Body of pancreas (tissue), 4 donors: ENCODE measurements around the gene RAD51B. TPM values are rescaled to one million over a fixed set of nuclear protein-coding genes. Genes with fewer than 3 reads are reported as not detected.
A peak's percentile ranks its signal among the peaks of the same experiment; 100 is the strongest.

Experiments
- ATAC-seq: fragments of 150-250 bp; one replicate; pipeline ENCODE4 v1.9.1; 2016
- DNase-seq, 4 donors: peaks; one replicate each; pipeline ENCODE4 v3.0.0-alpha.2; 2019
- H3K27ac ChIP-seq, 4 donors: fragments of 200-600 bp; sonication (generic); 1 replicate in 3 of 4; 2 replicates in 1 of 4; pipeline versions ENCODE4 v1.5.1 to v1.6.1; 2016 to 2019; ENCODE audit warnings: mild to moderate bottlenecking in 1 of 4, mixed read lengths in 1 of 4, moderate library complexity in 1 of 4
- H3K27me3 ChIP-seq, 2 donors: fragments of 200-600 bp; sonication (generic); one replicate each; pipeline ENCODE4 v1.6.0; 2016; ENCODE audit warnings: mild to moderate bottlenecking in 1 of 2
- H3K36me3 ChIP-seq, 2 donors: fragments of 200-600 bp; sonication (generic); replicated peaks in 1 of 2; 2 replicates each; pipeline ENCODE4 v1.5.1; 2016; ENCODE audit warnings: low read depth in 2 of 2; ENCODE audit not compliant: insufficient read depth in 1 of 2
- H3K4me1 ChIP-seq: fragments of 200-600 bp; sonication (generic); one replicate; pipeline ENCODE4 v1.6.0; 2016
- H3K4me3 ChIP-seq, 2 donors: fragments of 200-600 bp; sonication (generic); 1 replicate in 1 of 2; 2 replicates in 1 of 2; pipeline ENCODE4 v1.5.1; 2016 to 2019
- H3K9me3 ChIP-seq, 3 donors: fragments of 200-600 bp; sonication (generic); 1 replicate in 2 of 3; 2 replicates in 1 of 3; pipeline ENCODE4 v1.5.1; 2016
- POLR2A ChIP-seq, 3 donors: fragments of 450-650 bp; IDR thresholded peaks; one replicate each; pipeline ENCODE4 v1.6.1; 2016; ENCODE audit warnings: antibody characterized with exemption in 3 of 3, mild to moderate bottlenecking in 2 of 3
- WGBS, 2 donors: methylation state at CpG; one replicate each; pipeline ENCODE4 v1.1.5; 2017; 5-methylcytosine and 5-hydroxymethylcytosine counted together
- intact Hi-C: fragments of 100-400 bp; cut with DNase I; formaldehyde crosslinking; loops from one replicate; pipeline ENCODE4 v1.15.1; 2023
- total RNA-seq, 2 donors: library from RNA; depleted of rRNA; stranded (reverse); fragments of >200 nt; gene quantifications; one replicate each; pipeline ENCODE4 v1.1.0, GENCODE V29; 2016
- TF ChIP-seq, protein P1 (sequence below), 7 experiments: fragments of 450-650 bp in 4 of 7; fragments of 200-600 bp in 3 of 7; sonication (generic) in 3 of 7; IDR thresholded peaks; one replicate each; pipeline ENCODE4 v1.5.1; 2016 to 2019; ENCODE audit warnings: antibody characterized with exemption in 7 of 7

The RAD51B gene
- total RNA-seq, 2 donors from 2014 or later: 12.2 to 29.6 TPM

DNA sequence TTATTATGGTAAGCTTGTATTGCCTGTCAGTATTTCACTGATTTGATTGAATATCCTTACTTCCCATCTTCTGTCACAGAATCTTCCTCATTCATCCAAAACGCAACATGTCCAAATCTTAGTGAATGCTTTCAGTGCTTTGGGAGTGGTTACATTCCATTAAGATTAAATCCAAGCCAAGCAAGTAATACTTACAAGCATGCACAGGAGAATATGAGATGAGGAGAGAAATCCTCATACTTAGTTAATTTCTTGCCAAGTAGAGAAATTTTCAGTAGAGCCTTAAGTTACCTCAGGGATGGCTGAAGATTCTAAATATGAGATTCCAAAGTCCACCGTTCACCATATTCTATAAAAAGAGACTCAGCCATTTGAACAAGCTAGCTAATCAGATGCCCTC lies 316.0 kb downstream of the RAD51B start:
- WGBS, 2 donors: 69 to 78% methylated on average over 2 of the region's 2 CpGs
- Histone ChIP-seq H3K27ac (no peak overlapping the region), H3K4me1 (peaks cover 34% of the 10 kb centered on the region)

DNA sequence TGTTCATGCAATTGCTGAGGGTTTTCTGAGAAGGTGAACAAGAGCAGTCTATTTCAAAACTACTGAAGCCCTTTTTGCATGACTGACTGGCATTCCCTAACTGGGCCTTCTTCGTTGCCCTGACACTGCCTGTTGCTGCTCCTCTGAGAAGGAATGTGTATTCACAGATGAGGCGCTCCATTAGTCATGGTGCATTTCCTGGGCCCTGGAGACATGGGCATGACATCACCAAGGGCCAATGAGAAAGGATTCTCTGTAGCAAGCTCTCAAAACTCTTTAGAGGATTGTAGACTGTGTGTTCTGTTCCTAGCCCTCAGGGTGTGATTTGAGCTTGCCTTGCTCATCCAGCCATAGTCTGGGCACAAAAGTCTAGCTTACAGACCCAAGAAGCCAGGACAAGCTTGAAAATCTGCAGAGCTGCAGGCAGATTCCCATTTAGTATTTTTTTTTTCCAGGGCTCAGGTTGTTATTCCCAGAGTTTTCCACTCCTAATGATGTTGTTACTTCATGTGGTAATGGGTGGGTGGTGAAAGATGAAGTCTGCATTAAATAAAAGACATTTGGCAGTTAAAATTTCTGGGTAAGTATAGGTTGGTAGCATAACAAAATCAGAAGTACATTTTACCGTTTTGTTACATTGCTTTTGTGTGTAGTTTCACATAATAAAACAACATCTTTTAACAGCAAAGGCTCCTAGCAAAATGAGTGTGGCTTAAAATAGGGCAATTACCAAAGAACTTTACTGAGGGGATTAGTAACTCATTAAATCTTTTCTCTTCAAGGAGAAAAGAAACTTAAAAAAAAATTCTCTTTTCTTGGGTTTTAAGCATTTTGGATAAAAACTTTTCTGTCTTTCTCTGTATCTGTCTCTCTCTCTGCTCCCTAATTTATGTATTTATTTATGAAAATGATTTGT lies 318.4 kb downstream of the RAD51B start:
- intact Hi-C loops: no loop called here
- TF ChIP-seq POLR2A (IDR thresholded peaks at IDR 0.05): no peak
- TF ChIP-seq, protein P1, sequence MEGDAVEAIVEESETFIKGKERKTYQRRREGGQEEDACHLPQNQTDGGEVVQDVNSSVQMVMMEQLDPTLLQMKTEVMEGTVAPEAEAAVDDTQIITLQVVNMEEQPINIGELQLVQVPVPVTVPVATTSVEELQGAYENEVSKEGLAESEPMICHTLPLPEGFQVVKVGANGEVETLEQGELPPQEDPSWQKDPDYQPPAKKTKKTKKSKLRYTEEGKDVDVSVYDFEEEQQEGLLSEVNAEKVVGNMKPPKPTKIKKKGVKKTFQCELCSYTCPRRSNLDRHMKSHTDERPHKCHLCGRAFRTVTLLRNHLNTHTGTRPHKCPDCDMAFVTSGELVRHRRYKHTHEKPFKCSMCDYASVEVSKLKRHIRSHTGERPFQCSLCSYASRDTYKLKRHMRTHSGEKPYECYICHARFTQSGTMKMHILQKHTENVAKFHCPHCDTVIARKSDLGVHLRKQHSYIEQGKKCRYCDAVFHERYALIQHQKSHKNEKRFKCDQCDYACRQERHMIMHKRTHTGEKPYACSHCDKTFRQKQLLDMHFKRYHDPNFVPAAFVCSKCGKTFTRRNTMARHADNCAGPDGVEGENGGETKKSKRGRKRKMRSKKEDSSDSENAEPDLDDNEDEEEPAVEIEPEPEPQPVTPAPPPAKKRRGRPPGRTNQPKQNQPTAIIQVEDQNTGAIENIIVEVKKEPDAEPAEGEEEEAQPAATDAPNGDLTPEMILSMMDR (IDR thresholded peaks at IDR 0.05): no peak
- Histone ChIP-seq H3K4me1 (peaks cover 53% of the 10 kb centered on the region), H3K36me3 (no peaks in the 10 kb centered on the region), H3K27ac (peak overlapping the region in 1 of 4 donors; percentile 33), H3K27me3 (no peaks in the 10 kb centered on the region), H3K9me3 (no peaks in the 10 kb centered on the region), H3K4me3 (no peak overlapping the region)
- peak; percentile 42 for ATAC-seq
- 70 to 90% methylated on average over 3 of the region's 3 CpGs for WGBS, 2 donors
- DNase-seq: peak; percentile 20 to 50 (median 28)

More for the DNA sequence above, 316.0 kb downstream of the RAD51B start:
- intact Hi-C loops: no loop called here
- Histone ChIP-seq H3K36me3 (no peaks in the 10 kb centered on the region), H3K4me3 (no peak overlapping the region), H3K27me3 (no peaks in the 10 kb centered on the region), H3K9me3 (no peaks in the 10 kb centered on the region)
- TF ChIP-seq, protein P1 (IDR thresholded peaks at IDR 0.05): no peak
- TF ChIP-seq POLR2A (IDR thresholded peaks at IDR 0.05): no peak
- ATAC-seq (no peak), DNase-seq (no peak)

DNA sequence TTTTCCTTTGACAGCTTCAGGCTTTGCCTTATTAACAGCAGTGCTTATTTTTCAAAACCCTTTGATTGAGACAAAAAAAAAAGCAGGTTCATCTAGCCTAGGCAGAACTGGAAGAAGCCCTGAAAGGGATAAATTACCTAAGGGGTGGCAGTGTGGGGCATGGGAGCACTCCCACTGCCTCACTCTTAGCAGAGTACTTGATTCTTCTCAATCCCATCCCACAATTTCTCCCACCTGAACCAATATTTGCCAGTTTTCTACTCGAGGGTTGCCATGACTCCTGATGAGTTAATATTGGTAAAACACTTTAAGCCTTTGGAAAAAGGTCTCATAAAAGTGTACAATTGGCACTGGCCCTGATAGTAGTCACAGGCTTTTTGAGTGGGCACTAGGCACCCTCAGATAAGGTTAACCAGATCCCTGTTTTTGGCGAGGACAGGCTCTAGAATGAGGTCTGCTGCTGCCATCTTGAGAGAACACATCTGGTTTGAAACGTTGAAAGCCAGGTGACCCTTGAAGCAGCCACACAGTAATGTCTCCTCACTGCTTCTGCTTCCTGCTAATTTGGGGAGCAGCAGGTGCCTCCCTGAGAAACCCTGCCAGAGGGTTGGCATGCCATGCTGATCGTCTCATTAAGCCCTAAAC lies 320.0 kb downstream of the RAD51B start:
- Histone ChIP-seq H3K9me3 (no peaks in the 10 kb centered on the region), H3K27me3 (no peaks in the 10 kb centered on the region), H3K4me1 (peaks cover 69% of the 10 kb centered on the region), H3K36me3 (no peaks in the 10 kb centered on the region), H3K27ac (peak overlapping the region; percentile 34 to 88 (median 70)), H3K4me3 (no peak overlapping the region)
- 64 to 68% methylated on average over 4 of the region's 4 CpGs for WGBS, 2 donors
- DNase-seq (peak in 1 of 4 donors; percentile 15), ATAC-seq (no peak)
- intact Hi-C loops: no loop called here
- no peak for TF ChIP-seq POLR2A (IDR thresholded peaks at IDR 0.05)
- TF ChIP-seq, protein P1 (IDR thresholded peaks at IDR 0.05): no peak

DNA sequence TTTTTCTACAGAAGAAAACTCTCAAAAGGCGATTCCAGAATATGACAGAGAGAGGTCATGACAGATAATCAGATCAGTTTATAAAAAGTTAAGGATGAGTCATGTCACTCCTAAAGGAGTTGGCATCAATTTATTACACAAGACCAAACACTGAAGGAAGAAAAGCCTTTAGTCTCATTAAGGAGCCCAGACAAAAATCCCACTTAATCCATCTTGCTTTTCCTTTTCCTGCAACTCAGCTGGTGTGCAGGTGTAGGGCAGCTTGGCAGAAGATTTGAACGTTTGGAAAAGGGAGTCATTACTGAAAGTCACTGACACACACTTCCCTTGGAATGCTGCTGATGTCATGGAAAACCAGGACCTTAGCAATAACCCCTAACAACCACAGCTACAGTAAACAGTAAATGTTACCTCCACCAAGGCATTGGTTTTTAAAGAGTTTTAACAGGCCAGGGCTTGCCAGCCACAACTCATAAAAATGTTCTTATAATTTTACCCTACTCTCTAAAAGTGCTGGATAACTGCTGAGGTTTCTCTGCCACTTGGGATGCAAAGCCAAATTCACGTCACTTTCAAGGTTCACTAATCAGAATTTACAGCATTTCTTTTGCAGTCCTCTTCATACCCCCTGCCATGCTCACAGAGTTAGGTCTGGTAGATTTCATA lies 320.6 kb downstream of the RAD51B start:
- TF ChIP-seq, protein P1 (IDR thresholded peaks at IDR 0.05): no peak
- TF ChIP-seq POLR2A (IDR thresholded peaks at IDR 0.05): peak in 1 of 3 donors; percentile 19
- no peak overlapping the region for H3K4me3 ChIP-seq
- H3K36me3 ChIP-seq: no peaks in the 10 kb centered on the region
- ATAC-seq (peak; percentile 83), DNase-seq (peak; percentile 44 to 79 (median 58))
- H3K9me3 ChIP-seq: no peaks in the 10 kb centered on the region
- intact Hi-C loops: no loop called here
- WGBS, 2 donors: 25 to 34% methylated on average over 3 of the region's 3 CpGs
- no peaks in the 10 kb centered on the region for H3K27me3 ChIP-seq
- H3K4me1 ChIP-seq: peaks cover 75% of the 10 kb centered on the region
- H3K27ac ChIP-seq: peak overlapping the region; percentile 34 to 88 (median 70)
